IMR-90 (cell line): ENCODE results near the gene CLSTN3. TPM values are rescaled to one million over a fixed set of nuclear protein-coding genes. Genes with fewer than 3 reads are reported as not detected.

Source experiments
- ATAC-seq: fragments of 200-7000 bp; cut with Tn5 transposase; 2 replicates; pipeline ENCODE4 v1.9.1; 2020; ENCODE audit warnings: low read depth, mild to moderate bottlenecking, moderate library complexity
- BruUV-seq: library from RNA; stranded (reverse); fragments of 400-500 nt; replicated peaks from 2 replicates; lab custom pipeline; 2021; lab: Mats Ljungman, UMichigan
- CTCF ChIA-PET: fragments of 300-600 bp; formaldehyde crosslinking; extraction: SDS; loops from one replicate; lab custom pipeline; 2021; ENCODE audit warnings: antibody characterized with exemption; lab: Yijun Ruan, JAX
- POLR2A ChIA-PET: fragments of 300-600 bp; sonication (Branson Sonifier 250); formaldehyde crosslinking; loops from one replicate; lab custom pipeline; 2022; ENCODE audit warnings: antibody characterized with exemption; ENCODE audit not compliant: unreplicated experiment; lab: Charles Lee
- DNase-seq: peaks from one replicate; pipeline ENCODE4 v3.0.0; 2013
- H2AFZ ChIP-seq: replicated peaks from 2 replicates; pipeline ENCODE3; 2013; ENCODE audit warnings: low read length, mild to moderate bottlenecking; ENCODE audit not compliant: poor library complexity
- H2AK5ac ChIP-seq: 2 replicates; pipeline ENCODE4 v1.6.1; 2013; ENCODE audit warnings: low read depth, low read length, inconsistent platforms
- H2AK9ac ChIP-seq: replicated peaks from 2 replicates; pipeline ENCODE3; 2013; ENCODE audit warnings: mild to moderate bottlenecking, low read depth, low read length, moderate library complexity; ENCODE audit not compliant: poor library complexity
- H2BK120ac ChIP-seq: 2 replicates; pipeline ENCODE4 v1.6.1; 2013; ENCODE audit warnings: low read depth, low read length, inconsistent platforms
- H2BK15ac ChIP-seq: 3 replicates; pipeline ENCODE4 v1.6.1; 2013; ENCODE audit warnings: low read depth, low read length, inconsistent platforms
- H2BK20ac ChIP-seq: 2 replicates; pipeline ENCODE4 v1.6.1; 2013; ENCODE audit warnings: low read depth, mild to moderate bottlenecking, inconsistent platforms, low read length, moderate library complexity
- H2BK5ac ChIP-seq: 2 replicates; pipeline ENCODE4 v1.6.1; 2013; ENCODE audit warnings: mild to moderate bottlenecking, low read depth, low read length, inconsistent platforms; ENCODE audit not compliant: poor library complexity, severe bottlenecking
- H3K14ac ChIP-seq: replicated peaks from 2 replicates; pipeline ENCODE4 v1.6.1; 2013; ENCODE audit warnings: low read depth, low read length, inconsistent platforms
- H3K18ac ChIP-seq: 2 replicates; pipeline ENCODE4 v1.6.1; 2013; ENCODE audit warnings: low read depth, low read length, control low read depth
- H3K23ac ChIP-seq: 2 replicates; pipeline ENCODE4 v1.6.1; 2013; ENCODE audit warnings: low read depth, low read length, inconsistent platforms
- H3K27ac ChIP-seq: 2 replicates; pipeline ENCODE4 v1.5.1; 2013; ENCODE audit warnings: mild to moderate bottlenecking, control low read depth, low read length; ENCODE audit not compliant: insufficient read depth
- H3K27me3 ChIP-seq: 2 replicates; pipeline ENCODE4 v1.6.1; 2013; ENCODE audit warnings: low read length; ENCODE audit not compliant: control insufficient read depth, insufficient read depth
- H3K36me3 ChIP-seq: 2 replicates; pipeline ENCODE4 v1.6.1; 2013; ENCODE audit warnings: low read length, mixed read lengths; ENCODE audit not compliant: control insufficient read depth, insufficient read depth
- H3K4ac ChIP-seq: 2 replicates; pipeline ENCODE4 v1.6.1; 2013; ENCODE audit warnings: low read depth, low read length, inconsistent platforms
- H3K4me1 ChIP-seq: 2 replicates; pipeline ENCODE4 v1.6.1; 2013; ENCODE audit warnings: low read length, mixed read lengths; ENCODE audit not compliant: control insufficient read depth, insufficient read depth
- H3K4me2 ChIP-seq: 2 replicates; pipeline ENCODE4 v1.6.1; 2013; ENCODE audit warnings: low read depth, mild to moderate bottlenecking, control low read depth, low read length, moderate library complexity
- H3K4me3 ChIP-seq: 2 replicates; pipeline ENCODE4 v1.5.1; 2013; ENCODE audit warnings: low read depth, mild to moderate bottlenecking, control low read depth, low read length, moderate library complexity; ENCODE audit not compliant: insufficient read depth
- H3K56ac ChIP-seq: 2 replicates; pipeline ENCODE4 v1.6.1; 2013; ENCODE audit warnings: low read length, inconsistent platforms; ENCODE audit not compliant: insufficient read depth; ENCODE audit errors: extremely low read depth
- H3K79me1 ChIP-seq, 2 experiments: 2 replicates each; pipeline ENCODE4 v1.6.1; 2013; ENCODE audit warnings: low read length in 2 of 2, inconsistent platforms in 1 of 2, low read depth in 1 of 2
- H3K9ac ChIP-seq: 2 replicates; pipeline ENCODE4 v1.6.1; 2013; ENCODE audit warnings: low read depth, low read length, control low read depth
- H3K9me1 ChIP-seq: 2 replicates; pipeline ENCODE4 v1.6.1; 2013; ENCODE audit warnings: low read length, inconsistent platforms; ENCODE audit not compliant: insufficient read depth
- H3K9me3 ChIP-seq: 2 replicates; pipeline ENCODE4 v1.6.1; 2013; ENCODE audit warnings: low read length; ENCODE audit not compliant: control insufficient read depth, insufficient read depth
- H4K20me1 ChIP-seq: 2 replicates; pipeline ENCODE4 v1.6.1; 2013; ENCODE audit warnings: low read length, inconsistent platforms; ENCODE audit not compliant: insufficient read depth
- H4K5ac ChIP-seq: 2 replicates; pipeline ENCODE4 v1.6.1; 2013; ENCODE audit warnings: mild to moderate bottlenecking, low read depth, low read length, control low read depth
- H4K8ac ChIP-seq, 2 experiments: 2 replicates each; pipeline ENCODE4 v1.6.1; 2013; ENCODE audit warnings: low read depth in 2 of 2, low read length in 2 of 2, control low read depth in 1 of 2, inconsistent platforms in 1 of 2
- H4K91ac ChIP-seq: 2 replicates; pipeline ENCODE4 v1.6.1; 2013; ENCODE audit warnings: low read depth, low read length, inconsistent platforms; ENCODE audit not compliant: insufficient read depth
- BHLHE40 ChIP-seq: fragments of 150-350 bp; IDR thresholded peaks from 2 replicates; pipeline ENCODE4 v1.6.1; 2016; ENCODE audit warnings: mild to moderate bottlenecking, low read depth, low read length
- CEBPB ChIP-seq: IDR thresholded peaks from 2 replicates; pipeline ENCODE4 v1.6.1; 2012; ENCODE audit warnings: low read depth, low read length, improper control_type of control experiment
- MAZ ChIP-seq: IDR thresholded peaks from 2 replicates; pipeline ENCODE4 v1.6.1; 2012; ENCODE audit warnings: low read depth, mild to moderate bottlenecking, low read length, improper control_type of control experiment, moderate library complexity, borderline replicate concordance
- MXI1 ChIP-seq: IDR thresholded peaks from 2 replicates; pipeline ENCODE4 v1.6.1; 2012; ENCODE audit warnings: low read depth, mild to moderate bottlenecking, low read length, moderate library complexity, borderline replicate concordance
- RFX5 ChIP-seq: IDR thresholded peaks from 2 replicates; pipeline ENCODE4 v1.8.0; 2012; ENCODE audit warnings: low read depth, mild to moderate bottlenecking, low read length, moderate library complexity
- SMC3 ChIP-seq: fragments of 150-350 bp; IDR thresholded peaks from 2 replicates; pipeline ENCODE4 v1.6.1; 2016; ENCODE audit warnings: low read depth, mild to moderate bottlenecking, antibody characterized with exemption, low read length, moderate library complexity
- dilution Hi-C: fragments of 300-500 bp; cut with HindIII; formaldehyde crosslinking; loops from one replicate; pipeline ENCODE4 v1.14.3; 2018; ENCODE audit warnings: low sequenced_read_pairs; ENCODE audit not compliant: unreplicated experiment
- in situ Hi-C: fragments of 300-500 bp; cut with MboI; formaldehyde crosslinking; loops from 3 replicates; pipeline ENCODE4 v1.14.3; 2019; ENCODE audit warnings: low sequenced_read_pairs, inconsistent platforms, mixed read lengths
- intact Hi-C: fragments of 100-400 bp; cut with micrococcal nuclease; formaldehyde crosslinking; loops from 2 replicates; pipeline ENCODE4 v1.10.0; 2022
- polyA plus RNA-seq, 3 experiments: library from polyadenylated mRNA; depleted of rRNA; stranded (reverse); fragments of >200 nt; gene quantifications; 2 replicates each; pipeline ENCODE4 v1.2.3, GENCODE V29; 2012; ENCODE audit warnings: low replicate concordance in 1 of 3
- total RNA-seq: library from RNA; depleted of rRNA; stranded (reverse); fragments of >200 nt; gene quantifications from 2 replicates; pipeline ENCODE4 v1.2.3, GENCODE V29; 2012
- TF ChIP-seq, protein P1 (sequence below): fragments of 150-350 bp; IDR thresholded peaks from 2 replicates; pipeline ENCODE4 v1.6.1; 2016; ENCODE audit warnings: low read depth, mild to moderate bottlenecking, low read length, moderate library complexity, borderline replicate concordance

The CLSTN3 gene
- total and polyA plus RNA-seq, 2 of the 4 experiments (the other 2 are of a cell fraction), result 4.1 to 16.4 TPM

- peaks cover 6% of the 10 kb centered on the region; the same call in 1 of the 2 replicates for H3K9me3 ChIP-seq
- H4K5ac ChIP-seq, result no peak overlapping the region
- dilution Hi-C loops, result no loop called here
- H4K8ac ChIP-seq, result no peak overlapping the region
- H2BK15ac ChIP-seq, result no peak overlapping the region
- H3K27me3 ChIP-seq, result peaks cover 3% of the 10 kb centered on the region
- no peak overlapping the region for H2BK20ac ChIP-seq
- no peak overlapping the region for H3K9ac ChIP-seq
- H3K4ac ChIP-seq, result no peak overlapping the region
- BruUV-seq, result no TSS peak
- intact Hi-C loops, result no loop called here
- no peak overlapping the region; the same call in 1 of the 2 replicates for H3K27ac ChIP-seq
- no peak overlapping the region for H4K91ac ChIP-seq
- ChIA-PET POLR2A (interaction anchor here (1.0 kb wide), 1 partner anchor 13 kb away, joined by 5 read pairs; no protein-coding TSS in a partner anchor), CTCF (no interaction called here)
- H2AFZ ChIP-seq, result no peak overlapping the region
- no peaks in the 10 kb centered on the region for H3K9me1 ChIP-seq
- no peaks in the 10 kb centered on the region for H3K79me1 ChIP-seq
- in situ Hi-C loops, result no loop called here
- H3K18ac ChIP-seq, result no peak overlapping the region
- H3K4me1 ChIP-seq, result peaks cover 2% of the 10 kb centered on the region; the same call in 1 of the 2 replicates
- DNase-seq (peak; percentile 47), ATAC-seq (peak; percentile 72)
- H3K4me3 ChIP-seq, result no peak overlapping the region
- TF ChIP-seq RFX5 (no peak), MXI1 (no peak), CEBPB (peak; percentile 72), SMC3 (no peak), MAZ (no peak), BHLHE40 (no peak)
- TF ChIP-seq, protein P1, sequence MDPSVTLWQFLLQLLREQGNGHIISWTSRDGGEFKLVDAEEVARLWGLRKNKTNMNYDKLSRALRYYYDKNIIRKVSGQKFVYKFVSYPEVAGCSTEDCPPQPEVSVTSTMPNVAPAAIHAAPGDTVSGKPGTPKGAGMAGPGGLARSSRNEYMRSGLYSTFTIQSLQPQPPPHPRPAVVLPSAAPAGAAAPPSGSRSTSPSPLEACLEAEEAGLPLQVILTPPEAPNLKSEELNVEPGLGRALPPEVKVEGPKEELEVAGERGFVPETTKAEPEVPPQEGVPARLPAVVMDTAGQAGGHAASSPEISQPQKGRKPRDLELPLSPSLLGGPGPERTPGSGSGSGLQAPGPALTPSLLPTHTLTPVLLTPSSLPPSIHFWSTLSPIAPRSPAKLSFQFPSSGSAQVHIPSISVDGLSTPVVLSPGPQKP, result no peak
- H3K14ac ChIP-seq, result no peak overlapping the region
- no peak overlapping the region for H3K4me2 ChIP-seq
- no peaks in the 10 kb centered on the region for H3K36me3 ChIP-seq
- H2AK5ac ChIP-seq, result no peak overlapping the region
- H3K56ac ChIP-seq, result no peak overlapping the region
- no peak overlapping the region for H2BK120ac ChIP-seq
- no peak overlapping the region for H2AK9ac ChIP-seq
- H4K20me1 ChIP-seq, result no peaks in the 10 kb centered on the region
- no peak overlapping the region for H3K23ac ChIP-seq
- peak overlapping the region; percentile 18 for H2BK5ac ChIP-seq
These were observed 45.3 kb downstream of the CLSTN3 start for GRCh38 chr12:7175493-7175892.
